ENCODE results near the gene CP. TPM values are rescaled to one million over a fixed set of nuclear protein-coding genes. Genes with fewer than 3 reads are reported as not detected.
"Not testable (repeated sequence)": the region's sequence is repeated elsewhere in the genome, so short reads cannot be mapped to it uniquely, and the experiment has no call there.

CP gene
- total RNA-seq, 4 donors from 2014 or later: 0.97 to 17.9 (median 15.8) TPM; not detected in 1

GRCh38 chr3:149231871-149232270, 10.2 kb upstream of the CP start:
- DNase-seq: no peak
- Histone ChIP-seq H3K4me3 (no peak overlapping the region), H3K36me3 (no peaks in the 10 kb centered on the region), H3K27me3 (no peaks in the 10 kb centered on the region), H3K4me1 (peaks cover 0 to 5% (median 3%) of the 10 kb centered on the region in 3 donors), H3K9me3 (no peaks in the 10 kb centered on the region), H3K27ac (no peak overlapping the region)
- TF ChIP-seq POLR2A (IDR thresholded peaks at IDR 0.05) (no peak), CTCF (IDR thresholded peaks at IDR 0.05) (no peak)
- intact Hi-C loops (cut with DNase I): no loop called here
- 65 to 70% methylated on average over 2 of the region's 2 CpGs for WGBS, 2 donors

DNA sequence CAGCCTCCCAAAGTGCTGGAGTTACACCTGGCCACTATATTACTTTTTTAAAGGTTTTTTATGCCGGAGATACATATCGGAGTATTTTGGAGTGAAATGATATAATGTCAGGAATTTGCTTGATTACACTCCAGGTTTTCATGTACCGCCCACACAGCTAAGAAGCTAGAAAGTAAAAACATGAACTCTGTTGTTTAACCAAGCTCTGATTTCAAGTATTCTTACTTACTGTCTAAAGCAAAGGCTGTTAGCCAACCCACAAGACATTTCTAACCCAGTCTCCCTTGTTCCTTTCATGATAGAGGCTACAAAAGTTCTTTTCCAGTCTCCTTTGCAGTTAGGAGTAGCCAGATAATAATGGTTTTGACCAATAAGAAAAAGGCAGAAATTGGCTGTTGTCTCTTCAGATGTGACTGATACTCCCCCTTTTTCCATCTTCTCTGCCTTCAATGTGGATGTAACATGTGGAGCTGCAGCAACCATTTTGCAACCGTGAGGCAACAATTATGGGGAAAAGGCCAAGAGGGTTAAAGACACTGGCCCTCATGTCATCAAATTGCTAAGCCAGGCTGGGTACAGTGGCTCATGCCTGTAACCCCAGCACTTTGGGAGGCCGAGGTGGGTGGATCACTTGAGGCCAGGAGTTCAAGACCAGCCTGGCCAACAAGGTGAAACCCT, 6.1 kb upstream of the CP start:
- H3K27me3 ChIP-seq: no peaks in the 10 kb centered on the region
- no peak overlapping the region for H3K4me3 ChIP-seq
- H3K9me3 ChIP-seq: no peaks in the 10 kb centered on the region
- WGBS, 2 donors: 89 to 93% methylated on average over 4 of the region's 5 CpGs
- no peak for DNase-seq
- no peak for TF ChIP-seq CTCF (IDR thresholded peaks at IDR 0.05)
- no peak for TF ChIP-seq POLR2A (IDR thresholded peaks at IDR 0.05)
- H3K4me1 ChIP-seq: peaks cover 0 to 4% (median 3%) of the 10 kb centered on the region in 3 donors
- H3K27ac ChIP-seq: no peak overlapping the region
- no peaks in the 10 kb centered on the region for H3K36me3 ChIP-seq
- intact Hi-C loops (cut with DNase I): no loop called here

- Histone ChIP-seq H3K27ac (no peak overlapping the region), H3K4me1 (peaks cover 0 to 9% (median 3%) of the 10 kb centered on the region in 3 donors), H3K9me3 (no peaks in the 10 kb centered on the region), H3K27me3 (no peaks in the 10 kb centered on the region), H3K36me3 (no peaks in the 10 kb centered on the region), H3K4me3 (no peak overlapping the region)
- intact Hi-C loops (cut with DNase I): no loop called here
- DNase-seq: no peak
- TF ChIP-seq POLR2A (IDR thresholded peaks at IDR 0.05) (no peak), CTCF (IDR thresholded peaks at IDR 0.05) (no peak)
- 73 to 100% methylated on average over 1 of the region's 1 CpG for WGBS, 2 donors
These were observed 5.1 kb upstream of the CP start for GRCh38 chr3:149226776-149227175.

DNA sequence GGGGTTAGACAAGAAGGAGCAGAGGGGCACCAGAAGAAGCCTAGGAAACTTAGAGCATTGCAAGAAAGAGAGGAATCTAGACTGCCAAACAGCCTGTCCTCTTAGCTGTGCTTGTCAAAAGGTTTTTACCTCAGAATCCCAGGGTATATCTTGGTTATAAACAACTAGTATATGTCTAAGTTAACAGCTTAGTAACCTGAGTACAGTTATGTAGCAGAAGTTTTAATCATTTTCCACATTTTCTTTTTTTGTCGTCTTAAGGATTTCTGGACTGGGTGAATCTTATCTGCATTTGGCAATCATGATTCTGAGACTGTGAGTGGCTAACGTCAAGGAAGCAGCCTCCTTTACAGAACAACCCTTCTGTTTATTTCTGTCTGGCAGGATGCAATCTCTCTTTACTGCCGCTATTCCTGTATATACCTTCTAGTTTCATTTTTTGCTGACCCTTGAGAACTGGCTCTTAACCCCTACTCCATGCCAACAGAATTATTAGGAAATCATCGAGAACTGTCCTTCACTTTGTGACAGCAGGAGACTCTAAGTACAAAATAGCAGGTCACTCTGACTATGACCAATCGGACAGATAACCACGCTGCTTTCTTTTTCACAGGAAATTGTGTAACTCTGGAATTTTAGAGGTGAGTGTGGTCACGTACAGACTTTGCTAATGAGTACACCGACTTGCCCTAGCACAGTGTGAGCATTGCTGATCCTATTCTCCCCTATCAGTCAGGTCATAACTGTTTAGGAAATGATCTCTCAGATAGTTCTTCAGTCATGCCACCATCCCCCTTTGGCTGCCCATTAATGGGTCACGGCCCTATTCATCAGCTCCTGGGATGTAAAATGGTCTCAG, 3.3 kb upstream of the CP start:
- H3K4me1 ChIP-seq: peaks cover 0 to 11% (median 3%) of the 10 kb centered on the region in 3 donors
- no peaks in the 10 kb centered on the region for H3K36me3 ChIP-seq
- peak overlapping the region in 3 of 4 donors; percentile 58 to 73 (median 73) for H3K27ac ChIP-seq
- intact Hi-C loops (cut with DNase I): no loop called here
- 13 to 24% methylated on average over 9 of the region's 9 CpGs for WGBS, 2 donors
- no peak for TF ChIP-seq POLR2A (IDR thresholded peaks at IDR 0.05)
- no peak for TF ChIP-seq CTCF (IDR thresholded peaks at IDR 0.05)
- no peak for DNase-seq
- no peaks in the 10 kb centered on the region for H3K27me3 ChIP-seq
- peak overlapping the region in 3 of 4 donors; percentile 27 to 59 (median 28) for H3K4me3 ChIP-seq
- no peaks in the 10 kb centered on the region for H3K9me3 ChIP-seq

- 84 to 88% methylated on average over 6 of the region's 6 CpGs for WGBS, 2 donors
- no peak overlapping the region for H3K4me3 ChIP-seq
- intact Hi-C loops (cut with DNase I): no loop called here
- peaks cover 0 to 11% (median 3%) of the 10 kb centered on the region in 3 donors for H3K4me1 ChIP-seq
- H3K27me3 ChIP-seq: no peaks in the 10 kb centered on the region
- H3K27ac ChIP-seq: no peak overlapping the region
- no peak for DNase-seq
- TF ChIP-seq POLR2A (IDR thresholded peaks at IDR 0.05) (no peak), CTCF (IDR thresholded peaks at IDR 0.05) (no peak)
- no peaks in the 10 kb centered on the region for H3K9me3 ChIP-seq
- no peaks in the 10 kb centered on the region for H3K36me3 ChIP-seq
These were observed 1.8 kb upstream of the CP start for GRCh38 chr3:149223461-149223820.

GRCh38 chr3:149219380-149220121, 2.1 kb downstream of the CP start:
- intact Hi-C loops (cut with DNase I); H3K9me3 ChIP-seq; H3K27me3 ChIP-seq; DNase-seq; H3K27ac ChIP-seq; H3K36me3 ChIP-seq: not testable (repeated sequence)
- Histone ChIP-seq H3K4me1 (peaks cover 0 to 20% (median 0%) of the 10 kb centered on the region in 3 donors), H3K4me3 (peak overlapping the region in 1 of 4 donors; percentile 42)
- WGBS, 2 donors: 82 to 86% methylated on average over 1 of the region's 1 CpG
